K562 (cell line): ENCODE results near the gene EML2. TPM values are rescaled to one million over a fixed set of nuclear protein-coding genes. Genes with fewer than 3 reads are reported as not detected.

ENCODE experiments used
- ATF1 ChIP-seq, 2 experiments: fragments of 450-650 bp in 1 of 2; IDR thresholded peaks; 2 replicates each; pipeline ENCODE4 v1.6.1; 2016; ENCODE audit warnings: missing compliant biosample characterization in 1 of 2, missing genetic modification characterization in 1 of 2
- ATF7 ChIP-seq: fragments of 450-650 bp; IDR thresholded peaks from 2 replicates; pipeline ENCODE4 v1.7.1; 2014; ENCODE audit warnings: mild to moderate bottlenecking, moderate library complexity
- CBX2 ChIP-seq: fragments of 200-600 bp; sonication (generic); IDR thresholded peaks from one replicate; pipeline ENCODE4 v1.6.1; 2012; ENCODE audit warnings: mild to moderate bottlenecking, low read length, inconsistent platforms; ENCODE audit not compliant: insufficient read depth, poor library complexity, severe bottlenecking
- DACH1 ChIP-seq: fragments of 450-650 bp; IDR thresholded peaks from 2 replicates; pipeline ENCODE4 v1.6.1; 2018; ENCODE audit not compliant: partially characterized antibody
- EWSR1 ChIP-seq: fragments of 450-650 bp; IDR thresholded peaks from 2 replicates; pipeline ENCODE4 v1.6.1; 2018; ENCODE audit warnings: borderline replicate concordance, mild to moderate bottlenecking, low read depth, moderate library complexity; ENCODE audit not compliant: partially characterized antibody
- HDAC8 ChIP-seq: fragments of 450-650 bp; IDR thresholded peaks from 2 replicates; pipeline ENCODE4 v1.6.1; 2016; ENCODE audit warnings: mild to moderate bottlenecking, missing genetic modification characterization, moderate library complexity, missing compliant biosample characterization
- NCOA2 ChIP-seq, 2 experiments: fragments of 450-650 bp; IDR thresholded peaks; 2 replicates each; pipeline ENCODE4 v1.6.1; 2018; ENCODE audit warnings: mild to moderate bottlenecking in 2 of 2, moderate library complexity in 1 of 2; ENCODE audit not compliant: partially characterized antibody in 2 of 2
- PHB ChIP-seq: fragments of 250-450 bp; sonication (Bioruptor Pico); IDR thresholded peaks from 2 replicates; pipeline ENCODE4 v1.5.0; 2021
- TEAD2 ChIP-seq: fragments of 450-650 bp; IDR thresholded peaks from 2 replicates; pipeline ENCODE4 v1.6.1; 2016; ENCODE audit warnings: missing genetic modification characterization, control low read depth, missing compliant biosample characterization
- ZNF707 ChIP-seq: fragments of 250-450 bp; sonication (Bioruptor Pico); conservative IDR thresholded peaks from 2 replicates; pipeline ENCODE4 v1.8.0; 2022; ENCODE audit warnings: inconsistent platforms, mild to moderate bottlenecking, moderate library complexity
- polyA plus RNA-seq, 8 experiments: library from polyadenylated mRNA; depleted of rRNA in 4 of 8; stranded (reverse) in 5 of 8; unstranded in 3 of 8; fragments of >200 nt; fragmentation: Nextera tagmentation in 2 of 8; fragmentation: Illumina TruSeq in 1 of 8; extraction: Ambion mirVana in 2 of 8; extraction: Trizol in 1 of 8; gene quantifications; 2 replicates each; pipeline versions ENCODE4 v1.2.1 to v1.2.3, GENCODE V29; 2011 to 2014; ENCODE audit warnings: inconsistent platforms in 1 of 8, missing spikeins in 1 of 8
- total RNA-seq, 7 experiments: library from RNA; depleted of rRNA in 6 of 7; stranded (reverse); fragments of >200 nt in 6 of 7; fragmentation: Illumina TruSeq in 2 of 7; extraction: Trizol in 2 of 7; gene quantifications; 2 replicates each; pipeline versions ENCODE4 v1.2.1 to v1.2.3, GENCODE V29; 2011 to 2021; ENCODE audit warnings: low replicate concordance in 1 of 7
- TF ChIP-seq, protein P1 (sequence below), 2 experiments: fragments of 450-650 bp in 1 of 2; sonication (generic) in 1 of 2; formaldehyde crosslinking in 1 of 2; IDR thresholded peaks; 2 replicates each; pipeline versions ENCODE4 v1.7.1 to v1.9.0; 2016 to 2022; ENCODE audit warnings: inconsistent platforms in 1 of 2, mild to moderate bottlenecking in 1 of 2, missing genetic modification reagents in 1 of 2
- TF ChIP-seq, protein P2 (sequence below): fragments of 250-450 bp; sonication (Bioruptor Pico); IDR thresholded peaks from 2 replicates; pipeline ENCODE4 v1.5.0; 2020; ENCODE audit warnings: mild to moderate bottlenecking, borderline replicate concordance
- TF ChIP-seq, protein P3 (sequence below): IDR thresholded peaks from 2 replicates; pipeline ENCODE4 v1.6.1; 2014; ENCODE audit warnings: antibody characterized with exemption

Gene EML2
- total and polyA plus RNA-seq, 9 of the 15 experiments (the other 6 are each of a cell fraction or from before 2014, with no cell fraction given): 2.6 to 69.6 (median 24.8) TPM

DNA sequence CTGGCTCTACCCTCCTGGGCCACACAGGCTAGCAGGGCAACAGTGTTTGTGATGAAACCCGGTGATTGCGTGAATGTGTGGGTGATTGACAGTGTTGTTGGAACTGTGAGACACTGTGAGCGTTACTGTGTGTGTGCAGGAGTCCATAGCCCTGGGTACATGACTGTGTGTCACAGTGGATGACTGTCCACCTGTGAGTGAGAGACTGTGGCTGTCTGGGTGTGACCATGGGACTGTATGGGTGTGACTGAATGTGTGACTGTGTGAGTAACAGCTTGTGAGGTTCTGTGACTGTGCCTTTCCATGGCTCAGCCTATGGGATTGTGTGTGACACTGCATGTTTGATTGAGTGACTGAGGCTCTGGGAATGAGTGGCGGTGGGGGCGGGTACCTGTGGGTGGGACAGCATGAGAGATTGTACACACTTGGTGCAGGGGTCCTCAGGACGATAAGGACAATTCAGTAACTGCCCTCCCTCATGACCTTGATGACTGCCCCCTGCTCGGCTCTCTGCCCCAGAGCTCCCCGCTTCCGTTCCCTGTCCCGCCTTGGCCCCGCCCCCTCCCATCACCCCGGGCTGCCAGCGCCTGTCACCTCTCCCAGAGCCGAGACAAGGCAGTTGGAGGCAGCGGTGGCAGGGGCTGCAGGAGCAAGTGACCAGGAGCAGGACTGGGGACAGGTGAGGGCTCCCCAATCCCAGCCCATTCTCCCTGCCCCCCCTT is 28.6 kb upstream of the EML2 start, which contains the start of gene GIPR (continued):
- TF ChIP-seq, protein P1, sequence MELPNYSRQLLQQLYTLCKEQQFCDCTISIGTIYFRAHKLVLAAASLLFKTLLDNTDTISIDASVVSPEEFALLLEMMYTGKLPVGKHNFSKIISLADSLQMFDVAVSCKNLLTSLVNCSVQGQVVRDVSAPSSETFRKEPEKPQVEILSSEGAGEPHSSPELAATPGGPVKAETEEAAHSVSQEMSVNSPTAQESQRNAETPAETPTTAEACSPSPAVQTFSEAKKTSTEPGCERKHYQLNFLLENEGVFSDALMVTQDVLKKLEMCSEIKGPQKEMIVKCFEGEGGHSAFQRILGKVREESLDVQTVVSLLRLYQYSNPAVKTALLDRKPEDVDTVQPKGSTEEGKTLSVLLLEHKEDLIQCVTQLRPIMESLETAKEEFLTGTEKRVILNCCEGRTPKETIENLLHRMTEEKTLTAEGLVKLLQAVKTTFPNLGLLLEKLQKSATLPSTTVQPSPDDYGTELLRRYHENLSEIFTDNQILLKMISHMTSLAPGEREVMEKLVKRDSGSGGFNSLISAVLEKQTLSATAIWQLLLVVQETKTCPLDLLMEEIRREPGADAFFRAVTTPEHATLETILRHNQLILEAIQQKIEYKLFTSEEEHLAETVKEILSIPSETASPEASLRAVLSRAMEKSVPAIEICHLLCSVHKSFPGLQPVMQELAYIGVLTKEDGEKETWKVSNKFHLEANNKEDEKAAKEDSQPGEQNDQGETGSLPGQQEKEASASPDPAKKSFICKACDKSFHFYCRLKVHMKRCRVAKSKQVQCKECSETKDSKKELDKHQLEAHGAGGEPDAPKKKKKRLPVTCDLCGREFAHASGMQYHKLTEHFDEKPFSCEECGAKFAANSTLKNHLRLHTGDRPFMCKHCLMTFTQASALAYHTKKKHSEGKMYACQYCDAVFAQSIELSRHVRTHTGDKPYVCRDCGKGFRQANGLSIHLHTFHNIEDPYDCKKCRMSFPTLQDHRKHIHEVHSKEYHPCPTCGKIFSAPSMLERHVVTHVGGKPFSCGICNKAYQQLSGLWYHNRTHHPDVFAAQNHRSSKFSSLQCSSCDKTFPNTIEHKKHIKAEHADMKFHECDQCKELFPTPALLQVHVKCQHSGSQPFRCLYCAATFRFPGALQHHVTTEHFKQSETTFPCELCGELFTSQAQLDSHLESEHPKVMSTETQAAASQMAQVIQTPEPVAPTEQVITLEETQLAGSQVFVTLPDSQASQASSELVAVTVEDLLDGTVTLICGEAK (IDR thresholded peaks at IDR 0.05): 0 out of 2 replicates have a peak, but pooled peaks have one; percentile 13
- TF ChIP-seq, protein P1 (CRISPR knock-in tag; IDR thresholded peaks at IDR 0.05): no peak
- TF ChIP-seq ZNF707 (CRISPR knock-in tag) (no peak), ATF1 (CRISPR knock-in tag; IDR thresholded peaks at IDR 0.05) (no peak), ATF1 (tag; IDR thresholded peaks at IDR 0.05) (peak; percentile 52), TEAD2 (tag) (no peak), ATF7 (no peak; the same call in 1 of the 2 replicates), DACH1 (peak; percentile 65), NCOA2 (IDR thresholded peaks at IDR 0.05; ENCODE audit: partially characterized antibody in 2 of 2) (no peak), EWSR1 (no peak), PHB (CRISPR knock-in tag) (no peak), CBX2 (no peak), HDAC8 (tag) (no peak)
- TF ChIP-seq, protein P2, sequence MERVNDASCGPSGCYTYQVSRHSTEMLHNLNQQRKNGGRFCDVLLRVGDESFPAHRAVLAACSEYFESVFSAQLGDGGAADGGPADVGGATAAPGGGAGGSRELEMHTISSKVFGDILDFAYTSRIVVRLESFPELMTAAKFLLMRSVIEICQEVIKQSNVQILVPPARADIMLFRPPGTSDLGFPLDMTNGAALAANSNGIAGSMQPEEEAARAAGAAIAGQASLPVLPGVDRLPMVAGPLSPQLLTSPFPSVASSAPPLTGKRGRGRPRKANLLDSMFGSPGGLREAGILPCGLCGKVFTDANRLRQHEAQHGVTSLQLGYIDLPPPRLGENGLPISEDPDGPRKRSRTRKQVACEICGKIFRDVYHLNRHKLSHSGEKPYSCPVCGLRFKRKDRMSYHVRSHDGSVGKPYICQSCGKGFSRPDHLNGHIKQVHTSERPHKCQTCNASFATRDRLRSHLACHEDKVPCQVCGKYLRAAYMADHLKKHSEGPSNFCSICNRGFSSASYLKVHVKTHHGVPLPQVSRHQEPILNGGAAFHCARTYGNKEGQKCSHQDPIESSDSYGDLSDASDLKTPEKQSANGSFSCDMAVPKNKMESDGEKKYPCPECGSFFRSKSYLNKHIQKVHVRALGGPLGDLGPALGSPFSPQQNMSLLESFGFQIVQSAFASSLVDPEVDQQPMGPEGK (CRISPR knock-in tag): no peak
- TF ChIP-seq, protein P3, sequence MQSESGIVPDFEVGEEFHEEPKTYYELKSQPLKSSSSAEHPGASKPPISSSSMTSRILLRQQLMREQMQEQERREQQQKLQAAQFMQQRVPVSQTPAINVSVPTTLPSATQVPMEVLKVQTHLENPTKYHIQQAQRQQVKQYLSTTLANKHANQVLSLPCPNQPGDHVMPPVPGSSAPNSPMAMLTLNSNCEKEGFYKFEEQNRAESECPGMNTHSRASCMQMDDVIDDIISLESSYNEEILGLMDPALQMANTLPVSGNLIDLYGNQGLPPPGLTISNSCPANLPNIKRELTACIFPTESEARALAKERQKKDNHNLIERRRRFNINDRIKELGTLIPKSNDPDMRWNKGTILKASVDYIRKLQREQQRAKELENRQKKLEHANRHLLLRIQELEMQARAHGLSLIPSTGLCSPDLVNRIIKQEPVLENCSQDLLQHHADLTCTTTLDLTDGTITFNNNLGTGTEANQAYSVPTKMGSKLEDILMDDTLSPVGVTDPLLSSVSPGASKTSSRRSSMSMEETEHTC: no peak
